ENCODE results near the gene MAGEF1.

Gene MAGEF1

DNA sequence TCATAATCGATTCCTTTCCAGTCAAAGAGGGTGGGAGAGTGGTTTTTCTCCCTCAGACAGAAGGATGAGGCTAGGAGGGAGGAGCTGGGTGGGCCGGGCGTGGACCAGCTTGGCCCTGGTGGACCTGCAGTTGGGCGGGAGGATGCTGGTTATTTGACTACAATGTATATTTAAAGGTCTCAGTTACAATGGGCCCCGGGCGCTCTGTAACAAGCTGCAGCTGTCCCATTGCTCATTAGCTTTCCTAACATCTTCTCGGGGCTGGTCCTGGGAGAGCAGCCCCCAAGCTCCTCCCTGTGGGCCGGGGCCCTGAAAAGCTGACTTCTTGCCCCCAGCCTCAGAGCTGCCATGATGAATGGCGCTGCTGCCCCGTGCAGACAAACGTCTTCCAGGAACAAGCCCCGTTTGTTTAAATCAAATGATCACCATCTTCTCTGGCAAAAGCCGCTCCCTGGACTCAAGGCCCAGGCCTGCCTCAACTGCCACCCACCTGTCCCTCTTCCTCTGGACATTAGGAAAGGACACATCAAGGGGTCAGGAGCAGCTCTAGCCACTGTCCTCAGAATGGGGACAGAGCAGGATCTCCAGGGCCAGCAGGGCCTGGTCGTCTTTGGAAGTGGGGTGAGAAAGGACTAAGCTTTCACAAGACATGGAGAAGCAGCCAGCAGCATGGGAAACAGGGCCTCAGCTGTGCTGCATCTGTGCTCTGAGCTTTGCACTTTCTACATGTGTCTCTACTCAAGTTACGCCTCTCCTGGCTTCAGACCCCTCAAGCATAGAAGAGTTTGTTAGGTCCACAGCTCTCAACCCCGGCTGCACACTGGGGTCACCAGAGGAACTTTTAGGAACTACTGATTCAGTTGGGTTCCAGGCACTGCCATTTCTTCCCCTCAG lies 38.6 kb downstream of the MAGEF1 start:
- no peaks in the 10 kb centered on the region for H3K36me3 ChIP-seq (replicated peaks in 1 of 2; ENCODE audit: control insufficient read depth in 2 of 2, insufficient read depth in 2 of 2, low read length in 2 of 2)
- peak overlapping the region; percentile 12 for H2AFZ ChIP-seq (ENCODE audit: low read length)
- H3K79me1 ChIP-seq (ENCODE audit: low read depth, low read length): no peaks in the 10 kb centered on the region
- no peak overlapping the region for H3K23ac ChIP-seq (ENCODE audit: low read depth, low read length, poor library complexity)
- H3K4me3 ChIP-seq (ENCODE audit: low read length in 2 of 2): no peak overlapping the region
- no peak overlapping the region for H3K4ac ChIP-seq (ENCODE audit: low read length)
- H2BK5ac ChIP-seq (ENCODE audit: low read length): peak overlapping the region; percentile 35
- H2BK120ac ChIP-seq (ENCODE audit: low read depth, low read length): peak overlapping the region; percentile 39
- peak overlapping the region; percentile 97 for H2BK15ac ChIP-seq (ENCODE audit: low read length)
- no peak overlapping the region for H3K4me2 ChIP-seq (ENCODE audit: insufficient read depth, low read length, poor library complexity, severe bottlenecking)
- no CpG with 5 or more reads among the region's 16 CpGs for WGBS, 2 donors (ENCODE audit: extremely low coverage in 2 of 2, insufficient read length in 2 of 2, insufficient replicate concordance in 1 of 2)
- H3K18ac ChIP-seq (ENCODE audit: low read length): peak overlapping the region; percentile 92
- H4K8ac ChIP-seq (ENCODE audit: low read depth, low read length): no peak overlapping the region
- no peak overlapping the region for H3K27ac ChIP-seq (replicated peaks; ENCODE audit: low read length)
- H3K14ac ChIP-seq (ENCODE audit: low read length): peak overlapping the region; percentile 28
- peak overlapping the region; percentile 8 for H2AK5ac ChIP-seq (ENCODE audit: low read depth, low read length)
- peaks cover 0 to 7% of the 10 kb centered on the region in 2 donors for H3K4me1 ChIP-seq (ENCODE audit: control insufficient read depth in 2 of 2, insufficient read depth in 1 of 2, low read depth in 1 of 2, low read length in 2 of 2)
- H4K91ac ChIP-seq (ENCODE audit: low read depth, low read length, poor library complexity): no peak overlapping the region
- H3K9me3 ChIP-seq (replicated peaks in 1 of 2; ENCODE audit: control insufficient read depth in 2 of 2, insufficient read depth in 1 of 2, low read depth in 1 of 2, low read length in 2 of 2): no peaks in the 10 kb centered on the region
- no peak overlapping the region for H2BK12ac ChIP-seq (ENCODE audit: low read length)
- H3K9ac ChIP-seq (ENCODE audit: low read depth, low read length, poor library complexity): no peak overlapping the region
- H3K27me3 ChIP-seq (ENCODE audit: control insufficient read depth in 3 of 3, insufficient read depth in 3 of 3, low read depth in 1 of 3, low read length in 3 of 3): peaks cover 0 to 8% (median 0%) of the 10 kb centered on the region in 3 experiments
- DNase-seq (ENCODE audit: low spot score): no peak

DNA sequence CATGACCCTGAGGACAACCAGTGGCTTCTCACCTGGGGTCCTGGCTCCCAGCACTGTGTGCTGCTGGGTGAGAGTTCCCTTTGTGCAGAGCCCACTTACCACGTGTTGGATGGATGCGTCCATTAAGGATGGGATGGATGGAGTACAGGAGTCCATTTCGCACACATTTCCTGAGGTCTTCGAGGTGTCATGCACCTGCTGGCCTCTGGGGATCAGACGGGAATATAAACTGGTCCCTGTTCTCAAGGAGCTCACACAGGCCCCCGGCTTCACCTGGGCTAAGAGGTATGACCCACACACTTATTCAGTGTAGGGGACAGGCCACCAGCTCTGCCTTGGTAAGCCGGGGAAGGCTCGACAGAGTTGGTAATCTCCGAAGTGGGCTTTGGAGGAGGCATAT lies 39.5 kb downstream of the MAGEF1 start:
- Histone ChIP-seq H3K23ac (ENCODE audit: low read depth, low read length, poor library complexity) (no peak overlapping the region), H3K9me3 (replicated peaks in 1 of 2; ENCODE audit: control insufficient read depth in 2 of 2, insufficient read depth in 1 of 2, low read depth in 1 of 2, low read length in 2 of 2) (no peaks in the 10 kb centered on the region), H2BK12ac (ENCODE audit: low read length) (no peak overlapping the region), H3K27ac (replicated peaks; ENCODE audit: low read length) (no peak overlapping the region), H3K36me3 (replicated peaks in 1 of 2; ENCODE audit: control insufficient read depth in 2 of 2, insufficient read depth in 2 of 2, low read length in 2 of 2) (no peaks in the 10 kb centered on the region), H2BK5ac (ENCODE audit: low read length) (no peak overlapping the region), H3K4me3 (ENCODE audit: low read length in 2 of 2) (no peak overlapping the region), H3K4me2 (ENCODE audit: insufficient read depth, low read length, poor library complexity, severe bottlenecking) (no peak overlapping the region), H3K18ac (ENCODE audit: low read length) (peak overlapping the region; percentile 54), H2BK120ac (ENCODE audit: low read depth, low read length) (no peak overlapping the region), H3K27me3 (ENCODE audit: control insufficient read depth in 3 of 3, insufficient read depth in 3 of 3, low read depth in 1 of 3, low read length in 3 of 3) (peaks cover 0 to 8% (median 0%) of the 10 kb centered on the region in 3 experiments), H4K91ac (ENCODE audit: low read depth, low read length, poor library complexity) (no peak overlapping the region), H4K8ac (ENCODE audit: low read depth, low read length) (no peak overlapping the region), H2BK15ac (ENCODE audit: low read length) (no peak overlapping the region), H2AK5ac (ENCODE audit: low read depth, low read length) (no peak overlapping the region), H3K4me1 (ENCODE audit: control insufficient read depth in 2 of 2, insufficient read depth in 1 of 2, low read depth in 1 of 2, low read length in 2 of 2) (peaks cover 0 to 5% of the 10 kb centered on the region in 2 donors), H3K4ac (ENCODE audit: low read length) (no peak overlapping the region), H3K14ac (ENCODE audit: low read length) (no peak overlapping the region), H2AFZ (ENCODE audit: low read length) (no peak overlapping the region), H3K9ac (ENCODE audit: low read depth, low read length, poor library complexity) (no peak overlapping the region), H3K79me1 (ENCODE audit: low read depth, low read length) (no peaks in the 10 kb centered on the region)
- DNase-seq (ENCODE audit: low spot score): no peak
- WGBS, 2 donors (ENCODE audit: extremely low coverage in 2 of 2, insufficient read length in 2 of 2, insufficient replicate concordance in 1 of 2): no CpG with 5 or more reads among the region's 9 CpGs

DNA sequence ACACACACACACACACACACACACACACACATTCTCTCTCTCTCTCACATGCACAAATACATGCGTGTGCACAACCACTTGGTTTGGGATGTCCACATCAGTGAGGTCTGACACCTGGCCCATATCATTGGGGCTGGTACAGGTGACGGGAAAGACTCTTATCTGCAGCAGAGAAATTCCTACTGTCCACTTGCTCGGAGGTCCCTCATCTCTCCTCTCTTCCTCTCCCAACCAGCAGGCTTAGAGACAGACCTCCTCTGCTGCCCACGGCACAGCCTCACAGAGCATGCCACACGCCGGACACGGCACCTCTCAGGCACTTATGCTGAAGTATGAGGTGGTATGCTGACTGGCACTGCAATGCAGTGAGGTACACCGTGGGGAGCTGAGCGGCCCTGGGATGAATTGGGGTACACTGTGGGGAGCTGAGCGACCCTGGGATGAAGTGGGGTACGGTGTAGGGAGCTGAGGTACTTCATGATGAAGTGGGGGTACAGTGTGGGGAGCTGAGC lies 41.7 kb downstream of the MAGEF1 start:
- Histone ChIP-seq H3K79me1 (ENCODE audit: low read depth, low read length) (no peaks in the 10 kb centered on the region), H2AK5ac (ENCODE audit: low read depth, low read length) (peak overlapping the region; percentile 44), H3K4me2 (ENCODE audit: insufficient read depth, low read length, poor library complexity, severe bottlenecking) (no peak overlapping the region), H4K91ac (ENCODE audit: low read depth, low read length, poor library complexity) (no peak overlapping the region), H3K36me3 (replicated peaks in 1 of 2; ENCODE audit: control insufficient read depth in 2 of 2, insufficient read depth in 2 of 2, low read length in 2 of 2) (no peaks in the 10 kb centered on the region), H2BK15ac (ENCODE audit: low read length) (peak overlapping the region; percentile 68), H2AFZ (ENCODE audit: low read length) (no peak overlapping the region), H3K27me3 (ENCODE audit: control insufficient read depth in 3 of 3, insufficient read depth in 3 of 3, low read depth in 1 of 3, low read length in 3 of 3) (peaks cover 0 to 20% (median 0%) of the 10 kb centered on the region in 3 experiments), H3K9ac (ENCODE audit: low read depth, low read length, poor library complexity) (no peak overlapping the region), H3K4me1 (ENCODE audit: control insufficient read depth in 2 of 2, insufficient read depth in 1 of 2, low read depth in 1 of 2, low read length in 2 of 2) (peaks cover 0 to 3% of the 10 kb centered on the region in 2 donors), H3K14ac (ENCODE audit: low read length) (no peak overlapping the region), H3K18ac (ENCODE audit: low read length) (peak overlapping the region; percentile 81), H2BK12ac (ENCODE audit: low read length) (peak overlapping the region; percentile 47), H2BK5ac (ENCODE audit: low read length) (no peak overlapping the region), H2BK120ac (ENCODE audit: low read depth, low read length) (no peak overlapping the region), H3K27ac (replicated peaks; ENCODE audit: low read length) (no peak overlapping the region), H3K4me3 (ENCODE audit: low read length in 2 of 2) (no peak overlapping the region), H4K8ac (ENCODE audit: low read depth, low read length) (no peak overlapping the region), H3K23ac (ENCODE audit: low read depth, low read length, poor library complexity) (peak overlapping the region; percentile 60), H3K4ac (ENCODE audit: low read length) (no peak overlapping the region), H3K9me3 (replicated peaks in 1 of 2; ENCODE audit: control insufficient read depth in 2 of 2, insufficient read depth in 1 of 2, low read depth in 1 of 2, low read length in 2 of 2) (no peaks in the 10 kb centered on the region)
- no peak for DNase-seq (ENCODE audit: low spot score)
- no CpG with 5 or more reads among the region's 11 CpGs for WGBS, 2 donors (ENCODE audit: extremely low coverage in 2 of 2, insufficient read length in 2 of 2, insufficient replicate concordance in 1 of 2)

DNA sequence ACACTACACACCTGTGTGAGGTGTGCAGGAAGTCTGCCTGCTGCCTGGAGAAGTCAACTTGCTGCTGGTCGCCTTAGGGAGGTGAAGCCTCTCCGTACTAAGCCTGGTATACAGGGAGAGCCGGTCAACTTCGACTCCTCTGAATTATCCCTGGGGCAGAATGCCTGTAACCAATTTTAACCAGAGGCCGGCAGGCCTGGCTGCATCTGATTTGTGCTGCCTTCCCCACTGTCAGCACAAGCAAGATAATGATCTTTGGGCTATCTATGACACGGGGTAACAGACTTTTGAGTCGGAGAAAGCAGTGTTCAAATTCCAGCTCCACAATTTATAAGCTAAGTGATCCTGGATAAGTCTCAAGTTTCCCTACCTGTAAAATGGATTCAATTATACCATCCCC lies 42.3 kb downstream of the MAGEF1 start:
- Histone ChIP-seq H2BK120ac (ENCODE audit: low read depth, low read length) (no peak overlapping the region), H2BK12ac (ENCODE audit: low read length) (no peak overlapping the region), H3K79me1 (ENCODE audit: low read depth, low read length) (no peaks in the 10 kb centered on the region), H3K27ac (replicated peaks; ENCODE audit: low read length) (no peak overlapping the region), H4K91ac (ENCODE audit: low read depth, low read length, poor library complexity) (no peak overlapping the region), H3K27me3 (ENCODE audit: control insufficient read depth in 3 of 3, insufficient read depth in 3 of 3, low read depth in 1 of 3, low read length in 3 of 3) (peaks cover 0 to 20% (median 0%) of the 10 kb centered on the region in 3 experiments), H2BK5ac (ENCODE audit: low read length) (no peak overlapping the region), H4K8ac (ENCODE audit: low read depth, low read length) (no peak overlapping the region), H3K9ac (ENCODE audit: low read depth, low read length, poor library complexity) (no peak overlapping the region), H2BK15ac (ENCODE audit: low read length) (no peak overlapping the region), H3K9me3 (replicated peaks in 1 of 2; ENCODE audit: control insufficient read depth in 2 of 2, insufficient read depth in 1 of 2, low read depth in 1 of 2, low read length in 2 of 2) (no peaks in the 10 kb centered on the region), H3K4me2 (ENCODE audit: insufficient read depth, low read length, poor library complexity, severe bottlenecking) (no peak overlapping the region), H3K18ac (ENCODE audit: low read length) (no peak overlapping the region), H3K4me3 (ENCODE audit: low read length in 2 of 2) (no peak overlapping the region), H3K14ac (ENCODE audit: low read length) (no peak overlapping the region), H3K36me3 (replicated peaks in 1 of 2; ENCODE audit: control insufficient read depth in 2 of 2, insufficient read depth in 2 of 2, low read length in 2 of 2) (no peaks in the 10 kb centered on the region), H3K4me1 (ENCODE audit: control insufficient read depth in 2 of 2, insufficient read depth in 1 of 2, low read depth in 1 of 2, low read length in 2 of 2) (peaks cover 0 to 3% of the 10 kb centered on the region in 2 donors), H3K23ac (ENCODE audit: low read depth, low read length, poor library complexity) (no peak overlapping the region), H2AFZ (ENCODE audit: low read length) (no peak overlapping the region), H3K4ac (ENCODE audit: low read length) (no peak overlapping the region), H2AK5ac (ENCODE audit: low read depth, low read length) (no peak overlapping the region)
- WGBS, 2 donors (ENCODE audit: extremely low coverage in 2 of 2, insufficient read length in 2 of 2, insufficient replicate concordance in 1 of 2): no CpG with 5 or more reads among the region's 7 CpGs
- DNase-seq (ENCODE audit: low spot score): no peak

Measured in neuronal stem cell (in vitro differentiated cells).